H1 (cell line): ENCODE data around the gene MCMBP. TPM values are rescaled to one million over a fixed set of nuclear protein-coding genes. Genes with fewer than 3 reads are reported as not detected.

Experiments used
- ATF3 ChIP-seq: IDR thresholded peaks from 2 replicates; pipeline ENCODE4 v1.6.1; 2011; ENCODE audit warnings: low read depth, mild to moderate bottlenecking, low read length; ENCODE audit not compliant: insufficient read depth
- JUND ChIP-seq: IDR thresholded peaks from 2 replicates; pipeline ENCODE4 v1.6.1; 2011; ENCODE audit warnings: mild to moderate bottlenecking, improper control_type of control experiment, low read length
- MAX ChIP-seq: IDR thresholded peaks from 2 replicates; pipeline ENCODE4 v1.6.1; 2012; ENCODE audit warnings: inconsistent platforms
- POLR2AphosphoS5 ChIP-seq: IDR thresholded peaks from 2 replicates; pipeline ENCODE4 v1.6.1; 2011; ENCODE audit warnings: low read depth, low read length
- SRF ChIP-seq: IDR thresholded peaks from 2 replicates; pipeline ENCODE4 v1.6.1; 2011; ENCODE audit warnings: mild to moderate bottlenecking, low read depth, low read length, moderate library complexity
- polyA plus RNA-seq, 7 experiments: library from polyadenylated mRNA; depleted of rRNA in 3 of 7; stranded (reverse) in 5 of 7; unstranded in 2 of 7; fragments of >200 nt in 5 of 7; fragments of 200-250 nt in 2 of 7; gene quantifications; 1 replicate in 5 of 7; 2 replicates in 1 of 7; 4 replicates in 1 of 7; pipeline versions ENCODE4 v1.2.1 to v1.2.3, GENCODE V29; 2011 to 2013; ENCODE audit warnings: missing spikeins in 2 of 7, mixed read lengths in 2 of 7
- total RNA-seq: library from RNA; stranded (reverse); fragmentation: NEBNext Ultra II Directional; extraction: Animal tissue kit (Norgen Biotek cat#: 25700); gene quantifications from 2 replicates; pipeline ENCODE4 v1.2.1, GENCODE V29; 2021

MCMBP gene
- total and polyA plus RNA-seq, 2 of the 8 experiments (the other 6 are each of a cell fraction or from before 2014, with no cell fraction given), result 67.3 to 81.7 TPM

- TF ChIP-seq POLR2AphosphoS5, result no peak
- no peak for TF ChIP-seq SRF
- no peak for TF ChIP-seq MAX
- no peak for TF ChIP-seq ATF3
- no peak for TF ChIP-seq JUND
- TF ChIP-seq, all 59 proteins: peak for 0
Measured at GRCh38 chr10:119910689-119911088, 38.0 kb upstream of the MCMBP start (continued).
